Head of caudate nucleus (tissue), 42 donors: ENCODE measurements around the gene DDAH2.

ENCODE experiments used
- DNase-seq, 42 donors: peaks; one replicate each; pipeline versions ENCODE4 v3.0.0 to v3.0.0-alpha.2; 2020 to 2021; ENCODE audit warnings: mixed read lengths in 7 of 42
- intact Hi-C: fragments of 100-400 bp; cut with DNase I; formaldehyde crosslinking; loops from one replicate; pipeline ENCODE4 v1.15.0; 2022

The DDAH2 gene

GRCh38 chr6:31762878-31763618 lies 33.9 kb upstream of the DDAH2 start:
- no peak for DNase-seq
- intact Hi-C loops: no loop called here

GRCh38 chr6:31762356-31762755 lies 33.3 kb upstream of the DDAH2 start, which contains the start of gene SAPCD1:
SAPCD1 (plus strand) TSS chr6:31762656; CDS start chr6:31763055, 399 bp downstream.
- DNase-seq: no peak
- intact Hi-C loops: no loop called here

GRCh38 chr6:31761343-31761742 lies 32.2 kb upstream of the DDAH2 start:
- DNase-seq: no peak
- intact Hi-C loops: no loop called here

- intact Hi-C loops: no loop called here
- no peak for DNase-seq
These were observed 31.7 kb upstream of the DDAH2 start for GRCh38 chr6:31760790-31761189.

- intact Hi-C loops: no loop called here
- DNase-seq: no peak
These were observed 29.2 kb upstream of the DDAH2 start for GRCh38 chr6:31758281-31758680.

GRCh38 chr6:31752739-31753319 lies 23.7 kb upstream of the DDAH2 start:
- DNase-seq: no peak
- intact Hi-C loops: no loop called here

- DNase-seq: no peak
- intact Hi-C loops: no loop called here
These were observed 21.4 kb upstream of the DDAH2 start for GRCh38 chr6:31750411-31751022.

GRCh38 chr6:31749301-31750036 lies 20.4 kb upstream of the DDAH2 start:
- intact Hi-C loops: no loop called here
- DNase-seq: no peak

- intact Hi-C loops: no loop called here
These were observed 15.3 kb upstream of the DDAH2 start for GRCh38 chr6:31744422-31744821.

GRCh38 chr6:31742894-31743293 lies 13.8 kb upstream of the DDAH2 start:
- no peak for DNase-seq
- intact Hi-C loops: no loop called here

More at GRCh38 chr6:31744422-31744821, 15.3 kb upstream of the DDAH2 start:
- no peak for DNase-seq

- DNase-seq: no peak
- intact Hi-C loops: no loop called here
These were observed 12.7 kb upstream of the DDAH2 start for GRCh38 chr6:31741815-31742214.

GRCh38 chr6:31740397-31741223 lies 11.5 kb upstream of the DDAH2 start:
- peak in 4 of 42 donors; percentile 27 to 56 (median 40) for DNase-seq
- intact Hi-C loops: no loop called here

- DNase-seq: peak; percentile 95 to 99 (median 98)
- intact Hi-C loops: loop anchor here (5.0 kb wide), 1 partner anchor 57 kb away; the partner anchor contains the start of gene VARS1
These were observed 10.7 kb upstream of the DDAH2 start, which contains the start of gene MSH5 for GRCh38 chr6:31739639-31740396. MSH5 (plus strand) TSS chr6:31740005; CDS start chr6:31740467, 462 bp downstream.

GRCh38 chr6:31737991-31738979 lies 9.2 kb upstream of the DDAH2 start:
- intact Hi-C loops: loop anchor here (5.0 kb wide), 1 partner anchor 59 kb away; the partner anchor contains the start of gene VARS1
- DNase-seq: peak in 16 of 42 donors; percentile 29 to 62 (median 38)

GRCh38 chr6:31737315-31737990 lies 8.4 kb upstream of the DDAH2 start:
- no peak for DNase-seq
- intact Hi-C loops: loop anchor here (5.0 kb wide), 1 partner anchor 60 kb away; the partner anchor contains the start of gene VARS1

- intact Hi-C loops: loop anchor here (5.0 kb wide), 1 partner anchor 60 kb away; the partner anchor contains the start of gene VARS1
- no peak for DNase-seq
These were observed 7.7 kb upstream of the DDAH2 start for GRCh38 chr6:31736768-31737314.
